Glomerular visceral epithelial cell (primary cell): Measurements from ENCODE around the gene NSL1.
"Not testable (repeated sequence)": the region's sequence is repeated elsewhere in the genome, so short reads cannot be mapped to it uniquely, and the experiment has no call there.

ENCODE experiments used
- DNase-seq: peaks from one replicate; pipeline ENCODE4 v3.0.0-alpha.2; 2016; ENCODE audit errors: extremely low spot score

The NSL1 gene, protein sequence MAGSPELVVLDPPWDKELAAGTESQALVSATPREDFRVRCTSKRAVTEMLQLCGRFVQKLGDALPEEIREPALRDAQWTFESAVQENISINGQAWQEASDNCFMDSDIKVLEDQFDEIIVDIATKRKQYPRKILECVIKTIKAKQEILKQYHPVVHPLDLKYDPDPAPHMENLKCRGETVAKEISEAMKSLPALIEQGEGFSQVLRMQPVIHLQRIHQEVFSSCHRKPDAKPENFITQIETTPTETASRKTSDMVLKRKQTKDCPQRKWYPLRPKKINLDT

DNA sequence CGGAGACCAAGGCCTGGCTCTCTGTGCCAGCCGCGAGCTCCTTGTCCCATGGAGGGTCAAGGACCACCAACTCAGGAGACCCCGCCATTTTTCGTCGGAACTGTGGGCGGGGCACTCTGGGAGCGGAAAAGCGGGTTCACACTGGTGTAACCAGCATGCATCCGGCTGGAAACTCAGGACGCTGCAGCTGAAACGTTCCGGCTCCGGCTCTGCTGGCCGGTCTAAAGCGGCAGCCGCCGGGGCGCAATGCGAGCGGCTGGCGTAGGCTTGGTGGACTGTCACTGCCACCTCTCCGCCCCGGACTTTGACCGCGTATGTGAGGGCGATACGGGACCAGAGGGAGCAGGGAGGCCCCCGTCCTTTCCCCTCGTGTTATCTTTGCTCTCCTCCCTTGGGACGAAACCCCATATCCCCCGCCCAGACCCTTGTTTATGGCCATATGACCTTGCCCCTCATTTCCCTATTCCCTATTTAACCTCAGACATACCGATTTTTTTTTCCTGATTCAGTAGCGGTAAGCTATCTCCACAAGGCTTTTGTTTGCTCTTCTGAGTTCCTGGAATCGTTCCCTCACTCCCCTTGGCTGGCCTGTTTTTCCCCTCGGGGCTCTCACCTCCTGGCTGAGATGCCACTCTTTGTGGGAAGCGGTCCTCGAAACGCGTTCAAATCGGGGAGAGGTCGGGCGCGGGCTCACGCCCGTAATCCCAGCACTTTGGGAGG, at the start of gene NSL1, which contains the start of gene TATDN3:
Gene NSL1, minus strand, starts transcription at position 102 of the 720 bp plus-strand sequence. Its CDS starts 14 bp downstream, at position 88.
Gene TATDN3, plus strand, starts transcription at position 219 of the 720 bp plus-strand sequence. Its CDS starts 28 bp downstream, at position 247.
- DNase-seq: peak; percentile 94

DNA sequence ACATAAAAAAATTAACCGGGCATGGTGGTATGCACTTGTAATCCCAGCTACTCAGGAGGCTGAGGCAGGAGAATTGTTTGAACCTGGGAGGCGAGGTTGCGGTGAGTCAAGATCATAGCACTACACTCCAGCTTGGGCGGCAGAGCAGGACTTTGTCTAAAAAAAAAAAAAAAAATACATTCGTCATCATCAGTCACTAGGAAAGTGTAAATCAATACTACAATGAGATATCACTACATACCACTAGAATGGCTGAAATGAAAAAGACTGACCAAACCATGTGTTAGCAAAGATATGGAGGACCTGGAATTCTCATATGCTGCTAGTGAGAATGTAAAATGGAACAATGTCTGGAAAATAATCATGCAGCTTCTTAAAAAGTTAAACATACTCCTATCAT, 46.6 kb upstream of the NSL1 start:
- no peak for DNase-seq

DNA sequence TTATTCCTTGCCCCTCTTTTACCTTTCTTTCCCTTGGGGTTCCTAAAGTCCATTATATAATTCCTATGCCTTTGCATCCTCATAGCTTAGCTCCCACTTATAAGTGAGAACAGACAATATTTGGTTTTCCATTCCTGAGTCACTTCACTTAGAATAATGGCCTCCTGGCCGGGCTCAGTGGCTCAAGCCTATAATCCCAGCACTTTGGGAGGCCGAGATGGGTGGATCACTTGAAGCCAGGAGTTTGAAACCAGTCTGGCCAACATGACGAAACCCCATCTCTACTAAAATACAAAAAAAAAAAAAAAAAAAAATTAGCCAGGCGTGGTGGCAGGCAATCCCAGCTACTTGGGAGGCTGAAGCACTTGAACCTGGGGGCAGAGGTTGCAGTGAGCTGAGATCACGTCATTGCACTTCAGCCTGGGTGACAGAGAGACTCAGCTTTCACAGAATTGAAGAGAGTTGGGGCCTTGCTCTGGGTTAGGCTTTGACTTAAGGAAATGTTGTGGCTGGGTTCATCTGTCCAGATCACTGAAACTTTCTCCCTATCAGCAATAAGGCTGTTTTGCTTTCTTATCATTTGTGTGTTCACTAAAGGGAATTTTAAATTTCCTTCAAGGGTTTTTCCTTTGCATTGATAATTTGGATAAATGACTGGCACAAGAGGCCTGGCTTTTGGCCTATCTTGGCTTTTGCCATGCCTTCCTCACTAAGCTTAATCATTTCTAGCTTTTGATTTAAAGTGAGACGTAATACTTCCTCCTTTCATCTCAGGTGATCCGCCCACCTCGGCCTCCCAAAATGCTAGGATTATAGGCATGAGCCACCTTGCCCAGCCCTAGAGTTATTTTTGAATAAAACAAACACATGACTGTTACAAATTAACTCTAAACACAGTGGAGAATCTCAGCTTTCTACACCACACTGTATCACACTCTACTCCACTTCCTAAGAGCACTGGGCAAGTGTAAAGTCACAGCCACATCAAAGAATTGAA, 41.9 kb upstream of the NSL1 start:
- not testable (repeated sequence) for DNase-seq

DNA sequence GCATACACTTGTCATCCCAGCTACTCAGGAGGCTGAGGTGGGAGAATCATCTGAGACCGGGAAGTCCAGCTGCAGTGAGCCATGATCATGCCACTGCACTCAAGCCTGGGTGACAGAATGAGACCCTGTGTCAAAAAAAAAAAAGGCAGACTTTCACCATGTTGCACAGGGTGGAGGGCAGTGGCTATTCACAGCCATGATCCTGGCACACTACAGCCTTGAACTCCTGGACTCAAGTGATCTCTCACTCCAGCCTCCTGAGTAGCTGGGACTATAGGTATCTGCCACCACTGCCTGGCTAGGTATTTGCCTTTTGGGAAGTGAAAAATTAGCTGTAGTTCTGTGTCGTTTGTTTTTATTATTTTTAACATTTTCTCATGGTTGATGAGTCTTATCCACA, 36.8 kb upstream of the NSL1 start:
- DNase-seq: no peak

DNA sequence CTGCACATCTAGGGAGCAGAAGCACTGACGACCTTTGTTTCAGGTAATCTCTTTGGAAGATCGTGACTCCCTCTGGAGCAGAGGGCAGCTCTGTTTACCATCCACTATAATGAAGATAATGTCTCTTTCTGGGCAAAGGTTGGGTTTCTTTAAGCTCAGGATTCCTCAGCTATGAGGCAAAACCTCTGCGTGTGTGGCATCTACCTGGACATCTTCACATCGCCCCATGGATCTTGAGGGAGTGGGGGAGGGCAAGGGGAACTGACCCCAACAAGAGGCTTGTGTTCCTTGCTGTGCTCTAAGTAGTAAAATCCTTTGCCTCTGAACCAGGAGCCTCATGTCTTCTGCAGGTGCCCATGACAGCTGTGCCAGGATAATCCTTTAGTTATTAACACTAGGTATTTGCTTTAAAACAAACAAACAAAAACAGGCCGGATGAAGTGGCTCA, 36.3 kb upstream of the NSL1 start:
- DNase-seq: no peak

DNA sequence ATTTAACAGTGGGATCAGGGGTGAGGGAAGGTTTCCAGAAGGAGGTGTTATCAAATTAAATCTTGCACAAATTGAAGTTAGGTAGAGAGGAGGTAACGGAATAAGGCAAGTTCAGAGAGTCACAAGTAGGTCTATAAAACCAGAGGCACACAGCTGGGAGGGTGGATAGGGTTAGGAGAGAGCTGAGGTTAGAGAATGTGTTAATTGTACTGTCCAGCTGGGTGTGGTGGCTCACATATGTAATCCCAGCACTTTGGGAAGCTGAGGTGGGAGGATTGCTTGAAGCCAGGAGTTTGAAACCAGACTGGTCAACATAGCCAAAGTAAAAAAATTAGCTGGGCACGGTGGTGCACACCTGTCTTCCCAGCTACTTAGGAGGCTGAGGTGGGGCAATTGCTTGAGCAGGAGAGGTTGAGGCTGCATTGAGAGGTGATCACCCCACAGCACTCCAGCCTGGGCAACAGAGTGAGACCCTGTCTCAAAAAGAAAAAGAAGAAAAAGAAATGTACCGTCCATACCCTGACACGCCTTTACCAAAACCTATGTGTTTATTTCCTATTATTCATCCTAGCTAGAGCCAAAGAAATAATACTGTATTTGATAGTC, 35.7 kb upstream of the NSL1 start:
- no peak for DNase-seq

DNA sequence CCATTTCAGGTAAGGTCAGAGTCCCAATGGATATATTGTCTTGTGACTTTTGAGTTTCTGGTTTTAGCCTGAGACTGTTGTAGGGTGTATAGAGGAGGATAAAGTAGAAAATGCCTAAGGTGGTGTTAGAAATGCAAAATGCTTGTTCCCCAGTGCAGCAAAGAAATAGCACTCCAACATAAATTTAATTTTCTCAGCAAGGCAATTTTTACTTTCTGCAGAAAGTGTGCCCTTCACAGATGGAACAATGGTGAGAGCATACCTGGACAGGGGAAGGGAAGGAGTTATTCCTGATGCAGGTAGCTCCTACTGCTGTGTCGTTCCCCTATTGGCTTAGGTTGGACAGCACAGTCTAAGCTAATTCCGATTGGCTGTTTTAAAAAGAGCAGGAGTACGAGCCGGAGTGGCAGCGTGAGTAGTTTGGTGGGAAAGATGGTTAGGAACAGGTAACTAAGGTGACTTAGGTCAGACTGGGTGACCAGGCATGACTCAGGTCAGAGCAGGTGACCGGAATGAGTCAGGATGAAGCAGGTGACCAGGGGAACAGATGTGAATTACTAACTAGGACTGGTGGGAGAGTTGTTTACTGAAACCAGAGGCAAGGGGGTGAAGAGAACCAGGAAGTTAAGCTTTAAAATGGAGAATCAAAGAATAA, 34.3 kb upstream of the NSL1 start:
- no peak for DNase-seq

DNA sequence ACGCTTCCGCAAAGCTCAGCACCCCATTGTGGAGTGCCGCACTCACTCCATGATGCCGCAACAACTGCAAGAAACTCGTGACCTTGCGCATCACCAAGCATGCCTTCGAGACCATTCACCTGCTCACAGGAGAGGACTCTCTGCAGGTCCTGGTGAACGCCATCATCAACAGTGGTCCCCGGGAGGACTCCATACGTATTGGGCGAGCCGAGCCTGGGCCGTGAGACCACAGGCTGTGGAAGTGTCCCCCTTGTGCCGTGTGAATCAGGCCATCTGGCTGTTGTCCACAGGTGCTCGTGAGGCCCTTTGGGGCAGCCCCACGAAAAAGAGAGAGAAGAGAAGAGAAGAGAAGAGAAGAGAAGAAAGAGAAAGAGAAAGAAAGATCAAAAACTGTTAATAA, 32.6 kb upstream of the NSL1 start:
- DNase-seq: no peak

DNA sequence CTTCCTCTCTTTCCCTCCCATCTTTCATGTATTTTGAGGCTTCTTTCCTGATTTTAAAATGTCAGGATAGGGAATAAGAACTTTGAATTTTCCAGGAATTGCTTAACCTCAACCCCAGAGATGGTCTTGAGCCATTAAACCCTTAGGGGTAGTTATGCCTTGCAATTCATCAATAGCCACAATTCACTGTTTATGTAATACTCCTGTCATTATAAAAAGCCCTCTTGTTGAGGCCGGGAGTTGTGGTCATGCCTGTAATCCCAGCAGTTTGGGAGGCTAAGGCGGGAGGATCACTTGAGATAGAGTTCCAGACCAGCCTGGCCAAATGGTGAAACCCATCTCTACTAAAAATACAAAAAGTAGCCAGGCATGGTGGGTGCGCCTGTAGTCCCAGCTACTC, 31.4 kb upstream of the NSL1 start:
- DNase-seq: no peak

DNA sequence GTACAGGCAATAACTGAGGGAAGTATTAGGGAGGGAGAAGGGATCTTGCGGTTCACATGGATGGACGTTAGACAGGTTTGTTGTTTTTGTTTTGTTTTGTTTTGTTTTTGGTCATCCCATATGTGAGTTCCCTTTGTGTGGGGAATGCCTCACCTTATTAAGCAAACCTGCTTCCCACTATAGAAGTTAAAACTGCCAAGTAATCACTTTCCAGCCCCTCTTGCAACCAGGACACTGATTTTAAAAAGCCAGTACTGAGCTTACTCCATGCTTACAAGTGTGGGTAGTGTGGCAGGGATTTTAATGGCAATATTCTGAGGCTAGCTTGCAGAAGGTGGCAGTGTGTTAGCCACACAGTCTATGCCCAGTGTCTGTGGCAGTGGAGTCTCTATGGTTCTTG, 29.4 kb upstream of the NSL1 start:
- DNase-seq: no peak

DNA sequence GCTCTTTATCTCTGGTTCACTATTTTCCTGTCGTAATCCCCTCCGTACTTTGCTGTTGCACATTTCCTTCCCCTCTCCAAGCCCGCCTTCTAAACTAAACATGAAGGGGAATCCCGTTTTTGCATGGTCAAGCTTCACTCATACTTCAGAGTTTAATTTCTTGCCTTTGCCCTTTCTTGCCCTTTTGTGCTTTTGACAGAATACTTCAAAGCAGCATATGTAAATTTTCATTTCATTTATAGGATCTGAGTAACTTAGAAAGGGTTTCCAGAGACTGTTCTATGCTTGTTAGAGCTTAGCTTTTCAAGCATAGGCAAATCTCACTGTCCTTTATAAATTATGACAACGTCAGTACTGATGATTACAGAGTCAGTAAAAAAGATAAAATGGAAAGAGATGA, 28.1 kb upstream of the NSL1 start:
- DNase-seq: no peak

DNA sequence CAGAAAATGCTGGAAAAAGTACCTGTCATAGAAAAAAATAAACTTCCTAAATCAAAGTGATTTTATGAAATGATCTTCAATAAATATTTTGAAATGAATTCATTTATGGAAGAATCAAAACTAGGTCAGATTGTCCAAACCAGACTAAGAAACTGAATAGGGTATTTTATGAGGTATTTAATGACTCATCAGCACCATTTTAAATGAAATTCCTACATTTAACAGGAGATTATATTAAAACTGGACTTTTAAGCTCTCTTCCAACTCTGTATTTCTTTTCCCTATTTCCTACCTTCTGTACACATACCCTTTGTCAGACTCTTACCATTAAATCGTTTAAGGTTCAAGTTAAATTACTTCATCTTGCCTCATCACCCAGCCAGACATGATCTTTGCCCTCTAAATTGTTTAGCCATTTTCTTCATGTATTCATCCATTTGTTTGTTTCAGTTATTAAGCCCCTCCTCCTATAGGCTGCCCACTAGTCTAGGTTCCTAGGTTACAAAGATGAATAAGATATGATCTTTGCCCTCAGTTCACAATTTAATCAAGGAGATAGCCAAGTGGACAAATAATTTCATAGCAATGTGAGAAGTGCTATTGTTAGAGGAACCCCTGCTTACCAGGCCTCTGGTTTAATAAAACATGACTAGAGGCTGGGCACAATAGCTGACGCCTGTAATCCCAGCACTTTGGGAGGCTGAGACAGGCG, 25.1 kb upstream of the NSL1 start:
- no peak for DNase-seq

DNA sequence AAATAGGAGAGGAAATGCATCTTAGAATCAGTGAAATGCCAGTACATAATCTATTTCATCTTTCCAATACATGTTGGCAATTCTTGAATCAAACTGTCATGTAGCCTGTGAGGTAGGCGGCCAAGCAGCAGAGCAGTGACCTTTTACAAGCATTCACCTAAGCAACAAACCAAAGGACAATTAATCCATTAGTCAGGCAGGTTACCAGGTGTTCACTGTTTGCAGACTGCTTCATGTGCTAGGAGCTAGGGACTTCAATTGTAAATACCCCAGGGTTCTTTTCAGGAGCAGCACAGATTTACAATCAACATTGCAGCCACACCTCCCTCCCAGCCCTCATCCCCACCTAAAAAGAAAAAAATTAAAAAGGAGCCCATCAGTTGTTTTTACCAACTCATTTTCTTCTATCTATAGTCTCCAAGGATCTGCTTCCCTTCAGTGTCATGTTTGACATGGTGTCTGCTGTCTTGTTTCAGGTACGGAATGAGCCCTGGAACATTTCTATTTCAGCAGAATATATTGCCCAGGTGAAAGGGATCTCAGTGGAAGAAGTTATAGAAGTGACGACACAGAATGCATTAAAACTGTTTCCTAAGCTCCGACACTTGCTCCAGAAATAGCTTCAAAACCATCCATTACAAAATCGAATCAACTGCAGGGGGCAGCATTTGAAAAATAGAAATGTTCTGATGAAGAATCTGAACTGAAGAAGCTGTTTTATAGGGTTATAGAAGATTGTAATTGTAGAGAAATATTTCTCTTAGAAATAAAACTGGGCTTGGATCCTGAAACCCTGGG, 23.2 kb upstream of the NSL1 start:
- no peak for DNase-seq

DNA sequence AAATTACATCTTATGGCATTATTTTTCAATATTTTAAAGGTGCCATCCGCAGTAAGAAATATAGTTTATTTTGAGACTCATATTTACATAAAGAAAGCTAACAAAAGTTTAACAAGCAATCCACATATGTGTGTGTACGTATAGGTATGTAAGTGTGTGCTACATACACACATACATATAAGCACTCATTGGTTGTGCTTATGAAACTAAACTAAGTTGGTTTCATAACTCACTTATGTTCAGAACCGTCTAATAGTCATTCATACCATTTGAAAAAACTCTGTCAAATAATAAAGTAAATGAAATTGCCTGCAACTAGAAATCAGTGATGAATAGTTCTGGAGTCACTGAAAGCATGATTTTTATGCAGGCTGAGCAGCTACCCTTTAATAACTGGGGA, 14.2 kb upstream of the NSL1 start:
- no peak for DNase-seq

DNA sequence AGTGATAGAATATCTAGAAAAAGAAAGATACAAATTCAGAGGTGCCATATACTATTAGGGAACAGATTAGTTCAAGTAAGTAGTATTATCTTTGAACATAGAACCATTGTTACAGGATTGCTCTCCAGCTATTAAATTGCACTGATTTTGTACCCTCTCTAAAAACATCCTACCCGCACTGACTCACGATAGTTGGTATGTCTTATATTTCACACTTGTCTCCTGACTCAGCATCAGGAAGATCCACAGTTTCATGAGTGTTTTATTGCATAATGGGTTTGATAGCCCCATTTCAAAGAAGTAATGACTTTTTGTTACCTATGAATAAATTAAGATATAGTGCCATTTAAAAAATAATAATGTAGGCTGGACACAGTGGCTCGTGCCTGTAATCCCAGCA, 6.1 kb upstream of the NSL1 start:
- peak; percentile 13 for DNase-seq

DNA sequence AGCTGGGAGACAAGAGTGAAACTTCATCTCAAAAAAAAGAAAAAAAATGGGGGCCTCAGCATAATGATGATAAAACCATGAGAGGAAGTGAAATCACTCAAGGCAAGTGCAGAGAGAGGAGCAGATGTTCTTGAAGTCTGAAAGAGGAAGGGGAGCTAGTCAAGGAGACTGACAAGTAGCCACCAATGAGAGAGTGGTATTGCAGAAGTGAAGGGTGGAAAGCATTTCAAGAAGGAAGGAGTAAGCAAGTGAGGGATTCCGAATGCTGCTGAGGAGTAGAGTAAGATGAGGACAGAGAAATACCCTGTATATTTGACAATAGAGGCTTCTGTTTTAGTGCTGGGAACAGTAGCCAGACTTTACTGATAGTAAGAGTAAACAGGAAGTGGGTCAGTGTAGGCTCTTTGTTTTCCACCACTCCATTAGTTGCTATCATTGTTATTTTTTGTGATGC, 3.0 kb upstream of the NSL1 start:
- DNase-seq: no peak

DNA sequence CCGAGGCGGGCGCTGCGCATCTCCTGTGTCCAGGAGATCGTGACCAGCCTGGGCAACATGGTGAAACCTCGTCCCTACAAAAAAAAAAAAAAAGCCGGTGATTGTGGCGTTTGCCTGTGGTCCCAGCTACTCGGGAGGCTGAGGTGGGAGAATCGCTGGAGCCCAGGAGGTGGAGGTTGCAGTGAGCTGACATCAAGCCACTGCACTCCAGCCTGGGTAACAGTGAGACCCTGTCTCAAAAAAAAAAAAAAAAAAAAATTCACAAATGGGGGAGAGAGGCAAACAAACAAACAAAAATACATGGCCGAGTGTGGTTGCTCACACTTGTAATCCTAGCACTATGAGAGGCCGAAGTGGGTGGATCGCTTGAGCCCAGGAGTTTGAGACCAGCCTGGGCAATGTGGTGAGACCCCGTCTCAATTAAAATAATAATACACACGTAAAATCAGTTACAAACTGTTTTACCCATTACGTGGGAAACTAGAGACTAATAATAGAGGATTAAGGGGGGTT, 875 bp upstream of the NSL1 start:
- no peak for DNase-seq

DNA sequence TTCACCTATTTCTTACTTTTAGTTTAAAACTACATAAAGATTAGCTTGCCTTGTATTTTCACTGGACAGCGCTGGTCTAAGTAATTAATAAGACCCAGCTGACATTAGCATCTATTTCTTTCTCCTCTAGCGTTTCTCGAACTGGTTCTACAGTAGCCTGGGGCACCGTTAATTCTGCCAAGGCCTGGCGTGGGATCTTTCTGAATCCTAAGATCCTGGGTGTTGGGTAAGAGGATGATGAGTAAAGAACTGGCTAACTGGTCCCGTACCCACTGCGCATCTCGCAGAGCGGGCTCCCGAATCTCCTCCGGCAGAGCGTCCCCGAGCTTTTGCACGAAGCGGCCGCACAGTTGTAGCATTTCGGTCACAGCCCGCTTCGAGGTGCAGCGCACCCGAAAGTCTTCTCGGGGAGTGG, 309 bp downstream of the NSL1 start:
- DNase-seq: no peak

DNA sequence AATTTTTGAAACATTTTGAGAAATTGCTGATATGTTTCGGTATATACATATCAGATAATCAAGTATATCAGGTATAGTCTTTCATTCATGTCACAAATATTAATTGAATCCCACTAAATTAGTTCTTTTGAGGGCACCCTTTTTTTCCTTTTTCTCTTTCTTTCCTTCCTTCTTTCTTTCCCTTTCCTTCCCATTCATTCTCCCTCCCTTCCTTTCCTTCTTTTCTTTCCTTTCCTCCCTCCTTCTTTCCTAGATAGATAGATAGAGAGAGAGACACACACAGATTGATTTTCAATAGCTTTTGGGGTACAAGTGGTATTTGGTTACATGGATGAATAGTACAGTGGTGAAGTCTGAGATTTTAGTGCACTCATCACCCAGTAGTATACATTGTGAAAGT, 5.7 kb downstream of the NSL1 start:
- DNase-seq: no peak
